Transverse colon (tissue), 4 donors: ENCODE measurements around the gene POU2F3.

ENCODE experiments used
- EP300 ChIP-seq: sonication (generic); formaldehyde crosslinking; IDR thresholded peaks from one replicate; pipeline ENCODE4 v1.6.1; 2017; ENCODE audit warnings: antibody characterized with exemption, low read depth
- POLR2A ChIP-seq: fragments of 450-650 bp; IDR thresholded peaks from one replicate; pipeline ENCODE4 v1.6.1; 2016; ENCODE audit warnings: antibody characterized with exemption, mild to moderate bottlenecking, moderate library complexity
- POLR2AphosphoS5 ChIP-seq, 3 donors: sonication (generic); formaldehyde crosslinking; IDR thresholded peaks; one replicate each; pipeline ENCODE4 v1.6.1; 2016; ENCODE audit warnings: antibody characterized with exemption in 3 of 3
- TF ChIP-seq, protein P1 (sequence below), 5 experiments: fragments of 200-600 bp in 3 of 5; fragments of 450-650 bp in 2 of 5; sonication (generic) in 3 of 5; IDR thresholded peaks; 1 replicate in 2 of 5; 2 replicates in 3 of 5; pipeline ENCODE4 v1.5.1; 2016 to 2017; ENCODE audit warnings: antibody characterized with exemption in 5 of 5, inconsistent platforms in 3 of 5, mild to moderate bottlenecking in 2 of 5, moderate library complexity in 1 of 5

DNA sequence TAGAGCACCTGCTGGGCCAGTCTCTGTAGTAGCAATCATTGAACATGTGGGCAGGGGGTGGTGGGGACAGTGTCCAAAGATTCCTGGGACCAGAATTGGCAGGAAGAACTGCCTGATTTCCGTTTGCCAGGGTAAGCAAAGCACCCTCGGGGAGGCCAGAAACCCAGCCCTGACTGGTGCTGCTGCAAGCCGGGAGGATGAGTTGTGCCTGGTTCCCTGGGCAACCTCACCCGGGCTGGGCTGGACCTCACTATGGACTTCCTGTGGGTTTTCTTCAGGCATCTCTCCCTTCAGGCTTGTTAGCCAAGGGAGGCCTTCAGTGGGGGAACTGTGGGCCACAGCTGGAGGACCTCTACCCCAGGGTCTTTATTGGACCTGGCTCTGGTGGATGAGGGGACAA, 8.0 kb upstream of the POU2F3 start:
- TF ChIP-seq, protein P1, sequence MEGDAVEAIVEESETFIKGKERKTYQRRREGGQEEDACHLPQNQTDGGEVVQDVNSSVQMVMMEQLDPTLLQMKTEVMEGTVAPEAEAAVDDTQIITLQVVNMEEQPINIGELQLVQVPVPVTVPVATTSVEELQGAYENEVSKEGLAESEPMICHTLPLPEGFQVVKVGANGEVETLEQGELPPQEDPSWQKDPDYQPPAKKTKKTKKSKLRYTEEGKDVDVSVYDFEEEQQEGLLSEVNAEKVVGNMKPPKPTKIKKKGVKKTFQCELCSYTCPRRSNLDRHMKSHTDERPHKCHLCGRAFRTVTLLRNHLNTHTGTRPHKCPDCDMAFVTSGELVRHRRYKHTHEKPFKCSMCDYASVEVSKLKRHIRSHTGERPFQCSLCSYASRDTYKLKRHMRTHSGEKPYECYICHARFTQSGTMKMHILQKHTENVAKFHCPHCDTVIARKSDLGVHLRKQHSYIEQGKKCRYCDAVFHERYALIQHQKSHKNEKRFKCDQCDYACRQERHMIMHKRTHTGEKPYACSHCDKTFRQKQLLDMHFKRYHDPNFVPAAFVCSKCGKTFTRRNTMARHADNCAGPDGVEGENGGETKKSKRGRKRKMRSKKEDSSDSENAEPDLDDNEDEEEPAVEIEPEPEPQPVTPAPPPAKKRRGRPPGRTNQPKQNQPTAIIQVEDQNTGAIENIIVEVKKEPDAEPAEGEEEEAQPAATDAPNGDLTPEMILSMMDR (IDR thresholded peaks at IDR 0.05): no peak
- no peak for TF ChIP-seq POLR2A
- no peak for TF ChIP-seq POLR2AphosphoS5 (IDR thresholded peaks at IDR 0.05)
- no peak for TF ChIP-seq EP300
